ENCODE measurements around the gene RPL36. TPM values are rescaled to one million over a fixed set of nuclear protein-coding genes. Genes with fewer than 3 reads are reported as not detected.
"Not testable (repeated sequence)": the region's sequence is repeated elsewhere in the genome, so short reads cannot be mapped to it uniquely, and the experiment has no call there.

Gene RPL36
- total RNA-seq, 8 experiments from 2014 or later, result 1,024 to 1,875 (median 1,439) TPM

GRCh38 chr19:5686647-5687359 is 3.3 kb upstream of the RPL36 start:
- Histone ChIP-seq H3K27ac (peak overlapping the region; percentile 10 to 27), H3K4me3 (peak overlapping the region; percentile 24 to 43 (median 41)), H3K4me1 (replicated peaks in 1 of 2) (peaks cover 4 to 14% of the 10 kb centered on the region in 2 donors)
- WGBS, 10 experiments, result 0% methylated on average over 3 of the region's 59 CpGs; no CpG with 5 or more reads in 9 of the 10 experiments
- in situ Hi-C loops (cut with MboI; ENCODE audit: low pct_unique_long_range_greater_than_20kb in 2 of 9, low sequenced_read_pairs in 9 of 9, unreplicated experiment in 9 of 9), result no loop called here
- peak; percentile 53 to 73 (median 63) for ATAC-seq (replicated peaks in 6 of 8)

DNA sequence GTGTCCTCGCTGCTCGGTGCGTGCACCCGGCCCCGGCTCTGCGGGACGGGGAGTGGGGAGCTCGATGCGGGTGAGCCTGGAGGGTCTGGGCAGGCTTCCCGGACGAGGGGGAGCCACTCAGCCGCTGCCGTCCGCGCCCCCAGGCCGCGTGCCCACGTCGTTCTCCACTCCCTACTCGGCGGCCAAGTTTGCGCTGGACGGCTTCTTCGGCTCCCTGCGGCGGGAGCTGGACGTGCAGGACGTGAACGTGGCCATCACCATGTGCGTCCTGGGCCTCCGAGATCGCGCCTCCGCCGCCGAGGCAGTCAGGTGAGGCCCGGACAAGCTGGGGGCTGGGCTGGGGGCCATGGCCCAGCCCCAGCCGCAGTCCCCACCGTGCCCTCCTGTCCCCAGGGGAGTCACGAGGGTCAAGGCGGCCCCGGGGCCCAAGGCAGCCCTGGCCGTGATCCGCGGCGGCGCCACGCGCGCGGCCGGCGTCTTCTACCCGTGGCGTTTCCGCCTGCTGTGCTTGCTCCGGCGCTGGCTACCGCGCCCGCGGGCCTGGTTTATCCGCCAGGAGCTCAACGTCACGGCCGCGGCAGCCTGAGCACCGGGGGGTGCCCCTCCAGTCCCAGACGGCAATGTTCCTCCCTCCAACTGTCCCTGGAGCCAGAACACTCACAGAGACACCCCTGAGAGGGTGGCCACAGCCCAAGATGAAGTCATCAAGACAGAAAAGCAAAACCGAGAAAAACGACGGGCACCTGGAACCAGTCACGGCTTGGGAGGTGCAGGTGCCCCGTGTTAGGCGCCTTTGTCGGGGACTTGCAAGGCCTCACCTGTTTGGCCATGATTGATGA is 2.5 kb upstream of the RPL36 start:
- Histone ChIP-seq H3K4me1 (replicated peaks in 1 of 2) (peaks cover 5 to 15% of the 10 kb centered on the region in 2 donors), H3K4me3 (peak overlapping the region; percentile 24 to 43 (median 41)), H3K27ac (no peak overlapping the region)
- ATAC-seq (replicated peaks in 6 of 8), result no peak
- WGBS, 10 experiments, result 89 to 100% (median 96%) methylated on average over 4 to 19 of the region's 76 CpGs; no CpG with 5 or more reads in 5 of the 10 experiments
- in situ Hi-C loops (cut with MboI; ENCODE audit: low pct_unique_long_range_greater_than_20kb in 2 of 9, low sequenced_read_pairs in 9 of 9, unreplicated experiment in 9 of 9), result no loop called here

DNA sequence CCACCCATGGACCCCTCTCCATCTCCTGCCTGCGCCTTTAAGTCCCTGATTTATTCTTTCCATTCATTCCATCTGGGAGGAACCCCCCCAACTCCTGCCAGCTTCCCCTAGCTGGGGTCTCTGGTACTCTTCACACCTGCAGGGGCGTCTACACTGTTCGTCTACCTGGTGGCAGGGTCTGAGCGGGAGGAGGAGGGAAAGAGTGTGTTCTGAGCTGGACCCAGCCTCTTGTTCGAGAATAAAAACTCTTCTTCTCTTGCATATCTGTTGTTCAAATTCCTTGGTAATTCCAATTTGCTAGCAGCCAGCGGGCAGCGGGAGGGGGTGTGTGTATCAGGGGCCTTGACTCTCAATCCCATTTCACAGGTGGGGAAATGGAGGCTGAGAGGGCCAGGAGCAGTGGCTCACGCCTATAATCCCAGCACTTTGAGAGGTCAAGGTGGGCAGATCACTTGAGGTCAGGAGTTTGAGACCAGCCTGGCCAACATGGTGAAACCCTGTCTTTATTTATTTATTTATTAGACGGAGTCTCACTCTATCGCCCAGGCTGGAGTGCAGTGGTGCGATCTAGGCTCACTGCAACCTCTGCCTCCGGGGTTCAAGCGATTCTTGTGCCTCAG is 1.7 kb upstream of the RPL36 start:
- in situ Hi-C loops (cut with MboI; ENCODE audit: low pct_unique_long_range_greater_than_20kb in 2 of 9, low sequenced_read_pairs in 9 of 9, unreplicated experiment in 9 of 9); H3K27ac ChIP-seq; H3K4me3 ChIP-seq; ATAC-seq (replicated peaks in 6 of 8): not testable (repeated sequence)
- peaks cover 5 to 15% of the 10 kb centered on the region in 2 donors for H3K4me1 ChIP-seq (replicated peaks in 1 of 2)
- whole genome bisulfite sequencing, 10 experiments, result 80 to 100% (median 93%) methylated on average over 1 to 5 of the region's 13 CpGs; no CpG with 5 or more reads in 3 of the 10 experiments

- peak in 7 of 8 experiments; percentile 1 to 7 (median 2) for ATAC-seq (replicated peaks in 6 of 8)
- peaks cover 5 to 14% of the 10 kb centered on the region in 2 donors for H3K4me1 ChIP-seq (replicated peaks in 1 of 2)
- H3K4me3 ChIP-seq, result peak overlapping the region; percentile 48 to 81 (median 66)
- 0 to 30% (median 3%) methylated on average over 1 to 5 of the region's 54 CpGs; no CpG with 5 or more reads in 5 of the 10 experiments for WGBS, 10 experiments
- peak overlapping the region; percentile 52 to 71 for H3K27ac ChIP-seq
- in situ Hi-C loops (cut with MboI; ENCODE audit: low pct_unique_long_range_greater_than_20kb in 2 of 9, low sequenced_read_pairs in 9 of 9, unreplicated experiment in 9 of 9), result no loop called here
Observed at GRCh38 chr19:5690955-5691821, 1.1 kb downstream of the RPL36 start.

- peak in 1 of 8 experiments; percentile 0 for ATAC-seq (replicated peaks in 6 of 8)
- in situ Hi-C loops (cut with MboI; ENCODE audit: low pct_unique_long_range_greater_than_20kb in 2 of 9, low sequenced_read_pairs in 9 of 9, unreplicated experiment in 9 of 9), result no loop called here
- peak overlapping the region; percentile 48 to 81 (median 66) for H3K4me3 ChIP-seq
- H3K4me1 ChIP-seq (replicated peaks in 1 of 2), result peaks cover 5 to 11% of the 10 kb centered on the region in 2 donors
- H3K27ac ChIP-seq, result peak overlapping the region in 1 of 2 donors; percentile 52
- WGBS, 10 experiments, result 7 to 100% (median 80%) methylated on average over 1 to 15 of the region's 42 CpGs; no CpG with 5 or more reads in 4 of the 10 experiments
Observed at GRCh38 chr19:5691822-5692722, 2.0 kb downstream of the RPL36 start.

DNA sequence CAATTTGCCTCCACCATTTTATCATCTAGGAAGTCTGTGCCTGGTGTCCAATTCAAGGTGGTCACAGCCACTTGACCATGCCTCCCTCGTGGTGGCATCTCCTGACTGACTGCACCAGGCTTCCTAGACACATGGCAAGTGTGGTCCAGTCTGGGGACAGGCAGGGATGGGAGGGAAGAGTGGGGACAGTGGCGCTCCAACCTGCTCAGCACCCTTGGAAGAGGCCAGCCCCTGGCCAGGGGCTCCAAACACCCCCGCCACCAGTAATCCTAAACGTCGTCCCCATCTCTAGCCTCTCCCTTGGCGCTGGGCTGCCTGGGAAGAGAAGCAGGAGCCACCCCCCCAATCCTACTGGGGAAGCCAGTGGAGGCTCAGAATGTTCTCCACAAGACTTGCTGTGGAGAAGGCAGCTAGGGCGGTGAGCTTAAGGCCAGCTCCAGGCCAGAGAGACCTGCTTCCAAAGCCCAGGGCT is 2.7 kb downstream of the RPL36 start:
- Histone ChIP-seq H3K4me3 (no peak overlapping the region), H3K4me1 (replicated peaks in 1 of 2) (peaks cover 5 to 11% of the 10 kb centered on the region in 2 donors), H3K27ac (no peak overlapping the region)
- in situ Hi-C loops (cut with MboI; ENCODE audit: low pct_unique_long_range_greater_than_20kb in 2 of 9, low sequenced_read_pairs in 9 of 9, unreplicated experiment in 9 of 9), result no loop called here
- WGBS, 10 experiments, result 100% methylated on average over 1 of the region's 7 CpGs; no CpG with 5 or more reads in 9 of the 10 experiments
- peak in 1 of 8 experiments; percentile 0 for ATAC-seq (replicated peaks in 6 of 8)

DNA sequence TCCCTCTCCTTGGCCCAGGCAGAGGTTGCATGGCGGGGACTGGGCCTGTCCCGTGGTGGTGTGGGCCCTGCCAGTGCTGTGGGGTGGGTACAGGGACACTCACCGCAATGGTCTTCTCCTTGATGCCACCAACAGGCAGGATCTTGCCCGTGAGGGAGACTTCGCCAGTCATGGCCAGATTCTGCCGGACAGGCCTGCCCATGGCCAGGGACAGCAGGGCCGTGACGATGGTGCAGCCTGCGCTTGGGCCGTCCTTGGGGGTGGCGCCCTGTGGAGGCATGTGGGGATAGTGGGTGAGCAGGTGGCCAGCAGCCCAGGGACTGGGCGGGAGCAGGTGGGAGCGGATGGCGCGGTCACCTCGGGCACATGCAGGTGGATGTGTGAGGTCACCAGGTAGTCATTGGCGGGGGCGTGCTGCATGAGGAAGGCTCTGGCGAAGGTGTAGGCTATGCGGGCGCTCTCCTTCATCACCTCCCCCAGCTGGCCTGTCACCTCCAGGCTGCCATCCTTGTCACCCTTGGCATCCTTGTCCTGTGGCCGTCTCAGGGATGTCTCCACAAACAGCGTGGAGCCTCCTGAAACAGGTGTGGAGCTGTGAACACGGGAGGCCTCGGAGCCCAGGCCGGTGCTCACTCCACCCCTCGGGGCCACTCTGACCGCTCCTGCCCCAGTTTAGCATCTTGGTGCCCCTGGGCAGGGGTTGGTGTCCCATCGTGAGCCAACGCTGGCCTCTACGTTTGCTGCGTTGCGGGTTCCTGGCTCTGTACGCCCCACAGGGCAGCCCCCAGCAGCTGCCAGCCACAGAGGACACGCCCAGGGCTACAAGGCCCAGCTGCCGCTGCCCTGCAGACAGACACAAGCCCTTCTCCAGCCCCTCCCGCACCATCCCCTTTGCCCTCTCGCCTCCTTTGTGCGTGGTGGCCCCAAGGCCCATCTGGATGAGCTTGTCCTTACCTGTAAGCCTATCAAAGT is 3.4 kb downstream of the RPL36 start:
- ATAC-seq (replicated peaks in 6 of 8), result peak in 2 of 8 experiments; percentile 1
- no peak overlapping the region for H3K27ac ChIP-seq
- WGBS, 10 experiments, result 73 to 100% (median 100%) methylated on average over 1 to 4 of the region's 39 CpGs; no CpG with 5 or more reads in 4 of the 10 experiments
- H3K4me1 ChIP-seq (replicated peaks in 1 of 2), result peaks cover 5 to 11% of the 10 kb centered on the region in 2 donors
- in situ Hi-C loops (cut with MboI; ENCODE audit: low pct_unique_long_range_greater_than_20kb in 2 of 9, low sequenced_read_pairs in 9 of 9, unreplicated experiment in 9 of 9), result no loop called here
- no peak overlapping the region for H3K4me3 ChIP-seq

DNA sequence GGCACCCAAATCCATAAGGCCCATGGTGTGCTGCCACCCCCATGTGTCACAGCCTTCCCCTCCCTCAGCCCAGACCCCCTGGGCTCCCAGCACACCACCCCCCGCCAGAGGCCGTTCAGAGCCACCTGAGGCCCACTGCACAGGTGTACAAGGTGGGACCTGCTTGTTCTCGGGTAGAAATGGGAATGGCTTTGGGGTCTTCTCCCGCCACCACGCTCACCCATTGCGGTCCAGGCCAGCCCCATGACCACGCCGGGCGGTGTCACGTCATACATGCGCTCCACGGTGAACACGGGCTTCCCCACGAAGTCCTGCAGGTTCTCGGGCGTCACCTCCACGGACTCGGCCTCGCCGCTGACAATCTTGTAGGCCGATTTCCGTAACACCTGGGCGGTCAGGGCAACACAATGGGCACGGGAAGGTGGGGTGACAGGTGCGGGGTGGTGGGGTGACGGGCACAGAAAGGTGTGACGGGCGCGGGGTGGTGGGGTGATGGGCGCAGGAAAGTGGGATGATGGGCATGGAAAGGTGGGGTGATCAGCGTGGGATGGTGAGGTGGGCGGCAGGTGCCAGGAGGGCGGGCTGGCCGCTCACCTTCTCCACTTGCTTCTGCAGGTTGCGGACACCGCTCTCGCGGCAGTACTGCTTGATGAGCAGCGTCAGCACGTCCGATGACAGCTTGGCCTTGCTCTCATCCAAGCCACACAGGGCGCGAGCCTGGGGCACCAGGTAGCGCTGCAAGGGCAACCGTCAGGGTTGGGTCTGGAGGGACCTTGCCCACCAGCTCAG is 4.3 kb downstream of the RPL36 start:
- 100% methylated on average over 6 of the region's 45 CpGs; no CpG with 5 or more reads in 9 of the 10 experiments for WGBS, 10 experiments
- Histone ChIP-seq H3K27ac (no peak overlapping the region), H3K4me3 (no peak overlapping the region), H3K4me1 (replicated peaks in 1 of 2) (peaks cover 5 to 11% of the 10 kb centered on the region in 2 donors)
- no peak for ATAC-seq (replicated peaks in 6 of 8)
- in situ Hi-C loops (cut with MboI; ENCODE audit: low pct_unique_long_range_greater_than_20kb in 2 of 9, low sequenced_read_pairs in 9 of 9, unreplicated experiment in 9 of 9), result no loop called here

DNA sequence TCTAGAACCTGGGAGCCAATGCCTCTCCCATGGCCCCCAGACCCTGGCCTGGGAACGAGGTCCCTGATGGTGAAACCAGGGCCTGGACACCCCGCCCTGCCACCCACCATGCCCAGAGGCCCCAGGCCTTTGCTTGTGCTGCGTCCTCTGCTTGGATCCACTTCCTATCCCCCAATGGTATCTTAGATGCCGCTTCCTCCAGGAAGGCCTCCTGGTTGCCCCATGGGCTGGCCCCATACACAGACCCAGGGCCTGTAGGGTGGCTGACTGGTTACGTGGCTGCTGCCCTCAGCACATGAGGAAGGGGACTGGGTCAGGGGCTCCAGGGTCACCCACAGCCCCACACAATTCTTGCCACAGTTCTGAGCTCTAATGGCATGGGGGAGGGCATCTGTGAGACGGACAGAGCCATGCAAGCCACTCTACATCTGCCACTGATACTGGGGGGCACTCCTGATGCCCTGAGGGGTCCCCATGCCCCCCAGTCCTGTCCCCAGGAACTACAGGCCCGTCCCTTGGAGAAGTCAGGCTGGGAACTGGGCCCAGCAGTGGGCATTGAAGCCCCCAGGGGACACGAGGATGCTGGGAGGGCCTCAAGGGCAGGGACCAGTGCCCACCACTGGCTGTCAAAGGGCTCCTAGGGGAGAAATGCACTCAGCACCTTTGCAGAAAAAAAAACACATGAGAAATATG is 5.0 kb downstream of the RPL36 start:
- Histone ChIP-seq H3K4me3 (no peak overlapping the region), H3K4me1 (replicated peaks in 1 of 2) (peaks cover 5 to 11% of the 10 kb centered on the region in 2 donors), H3K27ac (no peak overlapping the region)
- 100% methylated on average over 1 to 2 of the region's 8 CpGs; no CpG with 5 or more reads in 7 of the 10 experiments for WGBS, 10 experiments
- in situ Hi-C loops (cut with MboI; ENCODE audit: low pct_unique_long_range_greater_than_20kb in 2 of 9, low sequenced_read_pairs in 9 of 9, unreplicated experiment in 9 of 9), result no loop called here
- ATAC-seq (replicated peaks in 6 of 8), result no peak
